Measurements from ENCODE around the gene TTC13. TPM values are rescaled to one million over a fixed set of nuclear protein-coding genes. Genes with fewer than 3 reads are reported as not detected.

The TTC13 gene
- total and polyA plus RNA-seq, 4 donors = 6.0 to 22.6 (median 14.7) TPM

GRCh38 chr1:230975636-230976035, 3.0 kb downstream of the TTC13 start:
- H3K27me3 ChIP-seq (ENCODE audit: control insufficient read depth in 1 of 2, insufficient read depth in 2 of 2, low read length in 1 of 2) = no peaks in the 10 kb centered on the region
- DNase-seq = no peak
- intact Hi-C loops (cut with DNase I) = loop anchor here in 1 of 2 donors (5.0 kb wide), 2 partner anchors 58 to 178 kb away; no protein-coding TSS in a partner anchor
- H3K4me3 ChIP-seq (ENCODE audit: low read length in 2 of 2) = no peak overlapping the region
- H3K9me3 ChIP-seq (ENCODE audit: control insufficient read depth, low read length) = no peaks in the 10 kb centered on the region
- no peak overlapping the region for H3K27ac ChIP-seq (ENCODE audit: low read depth in 1 of 2, low read length in 2 of 2)
- H3K4me1 ChIP-seq (ENCODE audit: control insufficient read depth in 1 of 2, insufficient read depth in 2 of 2, low read length in 2 of 2) = peaks cover 0 to 6% of the 10 kb centered on the region in 2 donors
- H3K36me3 ChIP-seq (ENCODE audit: control insufficient read depth in 1 of 2, insufficient read depth in 2 of 2, low read length in 1 of 2) = peaks cover 0 to 2% of the 10 kb centered on the region in 2 donors
- no peak for ATAC-seq (ENCODE audit: low FRiP score)
- WGBS, 2 donors = 72 to 79% methylated on average over 3 of the region's 3 CpGs

- Histone ChIP-seq H3K27me3 (ENCODE audit: control insufficient read depth in 1 of 2, insufficient read depth in 2 of 2, low read length in 1 of 2) (no peaks in the 10 kb centered on the region), H3K9me3 (ENCODE audit: control insufficient read depth, low read length) (no peaks in the 10 kb centered on the region), H3K4me3 (ENCODE audit: low read length in 2 of 2) (no peak overlapping the region), H3K4me1 (ENCODE audit: control insufficient read depth in 1 of 2, insufficient read depth in 2 of 2, low read length in 2 of 2) (no peaks in the 10 kb centered on the region), H3K36me3 (ENCODE audit: control insufficient read depth in 1 of 2, insufficient read depth in 2 of 2, low read length in 1 of 2) (peaks cover 0 to 2% of the 10 kb centered on the region in 2 donors), H3K27ac (ENCODE audit: low read depth in 1 of 2, low read length in 2 of 2) (no peak overlapping the region)
- ATAC-seq (ENCODE audit: low FRiP score) (no peak), DNase-seq (no peak)
- WGBS, 2 donors = 47 to 55% methylated on average over 1 of the region's 1 CpG
- intact Hi-C loops (cut with DNase I) = no loop called here
These were observed 5.8 kb downstream of the TTC13 start for GRCh38 chr1:230972855-230973271.

- Histone ChIP-seq H3K9me3 (ENCODE audit: control insufficient read depth, low read length) (no peaks in the 10 kb centered on the region), H3K4me3 (ENCODE audit: low read length in 2 of 2) (no peak overlapping the region), H3K4me1 (ENCODE audit: control insufficient read depth in 1 of 2, insufficient read depth in 2 of 2, low read length in 2 of 2) (no peaks in the 10 kb centered on the region), H3K27me3 (ENCODE audit: control insufficient read depth in 1 of 2, insufficient read depth in 2 of 2, low read length in 1 of 2) (no peaks in the 10 kb centered on the region), H3K36me3 (ENCODE audit: control insufficient read depth in 1 of 2, insufficient read depth in 2 of 2, low read length in 1 of 2) (peaks cover 0 to 2% of the 10 kb centered on the region in 2 donors), H3K27ac (ENCODE audit: low read depth in 1 of 2, low read length in 2 of 2) (no peak overlapping the region)
- no peak for DNase-seq
- intact Hi-C loops (cut with DNase I) = no loop called here
- ATAC-seq (ENCODE audit: low FRiP score) = no peak
These were observed 6.9 kb downstream of the TTC13 start for GRCh38 chr1:230971771-230972170.

GRCh38 chr1:230970432-230970831, 8.2 kb downstream of the TTC13 start:
- intact Hi-C loops (cut with DNase I) = no loop called here

GRCh38 chr1:230966358-230966873, 12.2 kb downstream of the TTC13 start:
- Histone ChIP-seq H3K4me3 (ENCODE audit: low read length in 2 of 2) (no peak overlapping the region), H3K36me3 (ENCODE audit: control insufficient read depth in 1 of 2, insufficient read depth in 2 of 2, low read length in 1 of 2) (no peaks in the 10 kb centered on the region), H3K27ac (ENCODE audit: low read depth in 1 of 2, low read length in 2 of 2) (no peak overlapping the region), H3K4me1 (ENCODE audit: control insufficient read depth in 1 of 2, insufficient read depth in 2 of 2, low read length in 2 of 2) (no peaks in the 10 kb centered on the region), H3K27me3 (ENCODE audit: control insufficient read depth in 1 of 2, insufficient read depth in 2 of 2, low read length in 1 of 2) (no peaks in the 10 kb centered on the region), H3K9me3 (ENCODE audit: control insufficient read depth, low read length) (no peaks in the 10 kb centered on the region)
- WGBS, 2 donors = 82 to 84% methylated on average over 5 of the region's 5 CpGs
- DNase-seq (no peak), ATAC-seq (ENCODE audit: low FRiP score) (no peak)
- intact Hi-C loops (cut with DNase I) = no loop called here

More at GRCh38 chr1:230970432-230970831, 8.2 kb downstream of the TTC13 start:
- Histone ChIP-seq H3K27ac (ENCODE audit: low read depth in 1 of 2, low read length in 2 of 2) (no peak overlapping the region), H3K27me3 (ENCODE audit: control insufficient read depth in 1 of 2, insufficient read depth in 2 of 2, low read length in 1 of 2) (no peaks in the 10 kb centered on the region), H3K36me3 (ENCODE audit: control insufficient read depth in 1 of 2, insufficient read depth in 2 of 2, low read length in 1 of 2) (no peaks in the 10 kb centered on the region), H3K4me1 (ENCODE audit: control insufficient read depth in 1 of 2, insufficient read depth in 2 of 2, low read length in 2 of 2) (no peaks in the 10 kb centered on the region), H3K4me3 (ENCODE audit: low read length in 2 of 2) (no peak overlapping the region), H3K9me3 (ENCODE audit: control insufficient read depth, low read length) (no peaks in the 10 kb centered on the region)
- no peak for DNase-seq
- ATAC-seq (ENCODE audit: low FRiP score) = no peak
- 87 to 91% methylated on average over 5 of the region's 5 CpGs for WGBS, 2 donors

- intact Hi-C loops (cut with DNase I) = no loop called here
- WGBS, 2 donors = 97 to 98% methylated on average over 5 of the region's 5 CpGs
- H3K4me3 ChIP-seq (ENCODE audit: low read length in 2 of 2) = no peak overlapping the region
- no peaks in the 10 kb centered on the region for H3K27me3 ChIP-seq (ENCODE audit: control insufficient read depth in 1 of 2, insufficient read depth in 2 of 2, low read length in 1 of 2)
- no peak overlapping the region for H3K27ac ChIP-seq (ENCODE audit: low read depth in 1 of 2, low read length in 2 of 2)
- no peak for ATAC-seq (ENCODE audit: low FRiP score)
- no peak for DNase-seq
- no peaks in the 10 kb centered on the region for H3K4me1 ChIP-seq (ENCODE audit: control insufficient read depth in 1 of 2, insufficient read depth in 2 of 2, low read length in 2 of 2)
- H3K9me3 ChIP-seq (ENCODE audit: control insufficient read depth, low read length) = no peaks in the 10 kb centered on the region
- H3K36me3 ChIP-seq (ENCODE audit: control insufficient read depth in 1 of 2, insufficient read depth in 2 of 2, low read length in 1 of 2) = no peaks in the 10 kb centered on the region
These were observed 13.1 kb downstream of the TTC13 start for GRCh38 chr1:230965535-230965934.

- Histone ChIP-seq H3K9me3 (ENCODE audit: control insufficient read depth, low read length) (no peaks in the 10 kb centered on the region), H3K27me3 (ENCODE audit: control insufficient read depth in 1 of 2, insufficient read depth in 2 of 2, low read length in 1 of 2) (no peaks in the 10 kb centered on the region), H3K4me3 (ENCODE audit: low read length in 2 of 2) (no peak overlapping the region), H3K4me1 (ENCODE audit: control insufficient read depth in 1 of 2, insufficient read depth in 2 of 2, low read length in 2 of 2) (no peaks in the 10 kb centered on the region), H3K36me3 (ENCODE audit: control insufficient read depth in 1 of 2, insufficient read depth in 2 of 2, low read length in 1 of 2) (peaks cover 0 to 3% of the 10 kb centered on the region in 2 donors), H3K27ac (ENCODE audit: low read depth in 1 of 2, low read length in 2 of 2) (no peak overlapping the region)
- ATAC-seq (ENCODE audit: low FRiP score) = no peak
- 43 to 46% methylated on average over 2 of the region's 2 CpGs for WGBS, 2 donors
- no peak for DNase-seq
- intact Hi-C loops (cut with DNase I) = no loop called here
These were observed 13.8 kb downstream of the TTC13 start for GRCh38 chr1:230964896-230965295.

- Histone ChIP-seq H3K9me3 (ENCODE audit: control insufficient read depth, low read length) (no peaks in the 10 kb centered on the region), H3K36me3 (ENCODE audit: control insufficient read depth in 1 of 2, insufficient read depth in 2 of 2, low read length in 1 of 2) (peaks cover 3 to 7% of the 10 kb centered on the region in 2 donors), H3K4me1 (ENCODE audit: control insufficient read depth in 1 of 2, insufficient read depth in 2 of 2, low read length in 2 of 2) (no peaks in the 10 kb centered on the region), H3K4me3 (ENCODE audit: low read length in 2 of 2) (no peak overlapping the region), H3K27ac (ENCODE audit: low read depth in 1 of 2, low read length in 2 of 2) (no peak overlapping the region), H3K27me3 (ENCODE audit: control insufficient read depth in 1 of 2, insufficient read depth in 2 of 2, low read length in 1 of 2) (no peaks in the 10 kb centered on the region)
- intact Hi-C loops (cut with DNase I) = no loop called here
- WGBS, 2 donors = 96 to 98% methylated on average over 4 of the region's 4 CpGs
- ATAC-seq (ENCODE audit: low FRiP score) (no peak), DNase-seq (no peak)
These were observed 20.3 kb downstream of the TTC13 start for GRCh38 chr1:230958370-230958769.

- no peak overlapping the region for H3K27ac ChIP-seq (ENCODE audit: low read depth in 1 of 2, low read length in 2 of 2)
- 78 to 83% methylated on average over 4 of the region's 4 CpGs for WGBS, 2 donors
- ATAC-seq (ENCODE audit: low FRiP score) (no peak), DNase-seq (no peak)
- H3K4me3 ChIP-seq (ENCODE audit: low read length in 2 of 2) = no peak overlapping the region
- H3K36me3 ChIP-seq (ENCODE audit: control insufficient read depth in 1 of 2, insufficient read depth in 2 of 2, low read length in 1 of 2) = peaks cover 3 to 7% of the 10 kb centered on the region in 2 donors
- H3K4me1 ChIP-seq (ENCODE audit: control insufficient read depth in 1 of 2, insufficient read depth in 2 of 2, low read length in 2 of 2) = no peaks in the 10 kb centered on the region
- intact Hi-C loops (cut with DNase I) = no loop called here
- no peaks in the 10 kb centered on the region for H3K27me3 ChIP-seq (ENCODE audit: control insufficient read depth in 1 of 2, insufficient read depth in 2 of 2, low read length in 1 of 2)
- no peaks in the 10 kb centered on the region for H3K9me3 ChIP-seq (ENCODE audit: control insufficient read depth, low read length)
These were observed 21.1 kb downstream of the TTC13 start for GRCh38 chr1:230957580-230957989.
